ENCODE measurements around the gene SPON1.

The SPON1 gene

DNA sequence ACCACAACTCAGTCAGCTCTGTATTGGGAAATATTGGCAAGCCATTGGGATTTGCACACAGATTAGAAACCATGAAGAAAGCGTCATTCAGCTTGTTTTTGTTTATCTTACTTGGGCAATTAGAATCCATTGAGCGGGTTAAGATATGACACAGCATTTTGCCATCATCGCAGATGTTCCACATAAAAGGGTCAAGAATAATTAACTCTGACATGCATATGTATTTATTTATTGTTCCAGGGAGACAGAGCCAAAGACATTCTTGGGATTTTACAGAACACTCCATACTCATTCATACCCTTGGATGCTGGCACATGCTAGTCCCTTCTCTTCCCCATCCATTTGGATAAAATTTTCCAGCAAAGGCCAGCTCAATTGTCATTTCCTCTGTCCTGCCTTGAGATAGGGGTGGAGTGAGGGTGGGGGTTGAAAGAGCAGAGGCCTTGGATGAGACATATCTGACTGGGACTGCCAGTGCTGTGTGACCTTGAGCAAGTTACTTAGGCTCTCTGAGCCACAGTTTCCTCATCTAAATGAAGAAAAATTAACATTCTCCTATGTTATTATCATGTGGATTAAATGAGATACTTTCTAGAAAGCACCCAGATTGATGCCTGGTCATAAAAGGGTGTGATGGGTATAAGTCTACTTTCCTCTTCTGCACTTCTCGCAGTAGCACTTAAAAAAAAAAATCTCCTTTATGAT lies 216.7 kb downstream of the SPON1 start:
- no peak for DNase-seq (ENCODE audit: low read depth)
- no peak for TF ChIP-seq CTCF (IDR thresholded peaks at IDR 0.05; ENCODE audit: insufficient read depth, low read depth, low read length, missing control alignments)
- H3K4me3 ChIP-seq (ENCODE audit: low read depth, low read length): no peak overlapping the region

DNA sequence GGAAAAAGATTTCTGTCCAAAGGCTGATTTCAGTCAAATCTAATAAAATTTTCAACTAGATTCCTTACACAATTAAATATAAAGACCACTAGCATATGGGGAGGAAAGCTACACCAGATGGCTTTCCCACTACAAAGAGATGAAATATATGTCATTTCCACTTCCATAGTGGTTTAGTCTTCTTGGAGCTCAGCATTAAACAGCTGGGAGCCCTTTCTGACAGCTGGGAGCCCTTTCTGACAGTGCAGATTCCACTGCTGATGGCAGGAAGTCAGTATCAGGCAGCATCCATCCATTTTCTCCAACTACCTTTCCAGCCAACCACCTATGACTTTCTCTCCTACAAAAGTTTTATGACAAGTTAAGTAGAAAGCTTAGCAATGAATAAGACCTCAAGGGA lies 218.6 kb downstream of the SPON1 start:
- no peak for TF ChIP-seq CTCF (IDR thresholded peaks at IDR 0.05; ENCODE audit: insufficient read depth, low read depth, low read length, missing control alignments)
- no peak for DNase-seq (ENCODE audit: low read depth)
- H3K4me3 ChIP-seq (ENCODE audit: low read depth, low read length): no peak overlapping the region

- H3K4me3 ChIP-seq (ENCODE audit: low read depth, low read length): no peak overlapping the region
- no peak for DNase-seq (ENCODE audit: low read depth)
- TF ChIP-seq CTCF (IDR thresholded peaks at IDR 0.05; ENCODE audit: insufficient read depth, low read depth, low read length, missing control alignments): no peak
Measured at GRCh38 chr11:14182833-14183364, 220.4 kb downstream of the SPON1 start.

DNA sequence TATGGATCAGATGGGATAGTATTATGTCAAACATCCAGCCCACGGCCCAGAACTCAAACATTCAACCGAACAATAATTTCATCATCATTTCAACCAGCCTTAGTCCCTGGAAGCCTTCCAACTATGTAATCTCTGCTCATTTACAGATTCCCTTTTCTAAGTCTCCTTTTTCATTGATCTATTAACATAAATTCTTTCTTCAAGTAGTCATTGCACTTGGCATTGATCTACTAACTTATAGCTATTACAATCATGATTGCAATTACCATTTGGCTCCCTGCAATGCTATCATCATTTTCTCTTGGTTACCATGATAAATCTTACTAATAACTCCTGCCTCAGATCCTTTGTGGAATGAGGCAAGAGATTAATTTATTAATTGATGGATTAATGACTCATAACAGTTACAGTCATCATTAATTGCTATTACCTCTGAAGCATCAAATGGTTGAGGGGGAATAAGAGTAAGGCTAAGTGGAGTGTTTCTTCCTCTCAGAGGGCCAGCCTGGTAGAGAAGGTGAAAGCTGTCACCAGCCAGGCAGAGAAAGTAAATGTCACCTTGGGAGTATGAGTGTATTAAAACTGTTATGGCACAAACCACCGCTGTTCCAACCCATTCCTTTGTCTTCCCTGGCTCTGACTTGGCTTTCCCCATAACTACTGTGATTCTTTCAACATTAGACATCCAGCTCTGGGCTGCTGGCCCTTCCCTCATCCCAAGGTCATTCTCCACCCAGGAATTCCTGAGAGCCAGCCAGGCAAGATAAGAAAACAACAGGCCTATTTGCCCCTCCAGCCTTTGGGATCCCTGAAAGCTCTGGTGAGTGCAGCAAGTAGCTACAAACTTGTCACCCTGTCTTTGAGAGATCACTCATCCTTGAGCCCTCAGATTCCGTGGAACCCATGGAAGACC lies 221.8 kb downstream of the SPON1 start:
- DNase-seq (ENCODE audit: low read depth): no peak
- TF ChIP-seq CTCF (IDR thresholded peaks at IDR 0.05; ENCODE audit: insufficient read depth, low read depth, low read length, missing control alignments): no peak
- no peak overlapping the region for H3K4me3 ChIP-seq (ENCODE audit: low read depth, low read length)

- no peak for TF ChIP-seq CTCF (IDR thresholded peaks at IDR 0.05; ENCODE audit: insufficient read depth, low read depth, low read length, missing control alignments)
- no peak overlapping the region for H3K4me3 ChIP-seq (ENCODE audit: low read depth, low read length)
- DNase-seq (ENCODE audit: low read depth): no peak
Measured at GRCh38 chr11:14185461-14185860, 222.9 kb downstream of the SPON1 start.

GRCh38 chr11:14186046-14186775 lies 223.7 kb downstream of the SPON1 start:
- no peak for DNase-seq (ENCODE audit: low read depth)
- H3K4me3 ChIP-seq (ENCODE audit: low read depth, low read length): no peak overlapping the region
- TF ChIP-seq CTCF (IDR thresholded peaks at IDR 0.05; ENCODE audit: insufficient read depth, low read depth, low read length, missing control alignments): no peak

Measured in GM12865 (cell line).